ENCODE data around the gene KRT24.

KRT24 gene

DNA sequence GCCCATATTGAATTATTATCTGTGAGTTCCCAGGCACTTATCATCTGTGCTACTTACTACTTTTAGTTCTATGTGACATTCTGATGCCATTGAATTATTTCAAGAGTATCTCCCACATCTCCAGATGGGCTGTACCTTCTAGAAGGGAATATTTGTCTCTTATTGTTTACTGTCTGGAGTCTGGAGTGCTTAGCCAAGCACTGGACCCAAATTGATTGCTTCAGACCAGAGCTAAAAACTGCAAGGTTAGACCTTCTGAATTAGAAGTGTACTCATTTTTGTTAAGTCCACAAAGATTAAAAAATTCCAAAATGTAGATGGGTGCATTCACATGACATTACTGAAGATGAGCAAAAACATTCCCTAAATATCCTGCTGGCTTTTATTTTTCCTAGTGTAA lies 22.6 kb downstream of the KRT24 start:
- H3K4me3 ChIP-seq (replicated peaks in 1 of 2; ENCODE audit: low read depth in 2 of 2, low read length in 2 of 2) = no peak overlapping the region
- no peak for TF ChIP-seq CTCF (IDR thresholded peaks at IDR 0.05; ENCODE audit: low read depth, low read length)
- DNase-seq (ENCODE audit: low read depth in 2 of 2) = no peak

DNA sequence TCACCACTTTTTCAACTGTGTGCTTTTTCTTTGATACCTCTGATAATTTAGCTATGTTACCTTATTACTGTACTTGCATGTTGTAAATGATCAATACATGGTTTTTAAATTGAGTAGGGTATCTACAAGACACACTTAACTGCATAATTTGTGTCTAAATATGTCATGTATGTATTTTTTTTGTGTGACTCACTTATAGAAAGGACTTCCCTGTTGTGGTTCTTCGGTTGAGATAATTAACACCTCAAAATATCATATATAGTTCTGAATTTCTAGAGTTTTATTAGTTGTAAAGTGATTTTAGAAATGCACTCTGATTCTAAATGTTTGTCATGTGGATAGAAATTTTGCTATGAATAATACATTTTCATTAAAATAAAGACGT lies 24.0 kb downstream of the KRT24 start:
- DNase-seq (ENCODE audit: low read depth in 2 of 2) = no peak
- TF ChIP-seq CTCF (IDR thresholded peaks at IDR 0.05; ENCODE audit: low read depth, low read length) = no peak
- no peak overlapping the region for H3K4me3 ChIP-seq (replicated peaks in 1 of 2; ENCODE audit: low read depth in 2 of 2, low read length in 2 of 2)

DNA sequence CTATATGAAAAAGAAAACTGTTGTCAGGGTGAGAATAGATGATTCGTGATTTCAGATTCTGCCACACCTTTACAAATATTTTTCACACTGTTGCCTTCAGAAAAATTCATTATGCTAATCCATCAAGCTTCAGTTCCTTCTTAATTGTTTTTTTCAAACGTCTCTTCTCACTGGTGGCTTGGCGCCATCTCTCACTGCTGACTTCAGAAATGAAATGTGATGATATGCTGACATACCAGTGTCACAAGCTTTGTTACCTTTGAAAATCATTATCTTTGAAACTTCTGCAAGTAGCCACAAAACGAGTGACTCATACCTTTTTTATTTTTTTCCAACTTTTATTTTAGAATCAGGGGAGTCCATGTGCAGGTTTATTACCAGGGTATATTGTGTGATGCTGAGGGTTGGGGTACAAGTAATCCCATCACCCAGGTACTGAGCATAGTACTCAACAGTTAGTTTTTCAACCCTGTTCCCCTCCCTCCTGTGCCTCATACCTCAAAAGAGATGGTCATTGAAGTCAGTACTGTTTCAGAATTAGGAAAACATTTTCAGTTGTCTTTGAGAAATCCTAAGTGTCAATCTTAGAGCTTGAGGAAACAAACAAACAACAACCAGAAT lies 24.5 kb downstream of the KRT24 start:
- H3K4me3 ChIP-seq (replicated peaks in 1 of 2; ENCODE audit: low read depth in 2 of 2, low read length in 2 of 2) = no peak overlapping the region
- no peak for DNase-seq (ENCODE audit: low read depth in 2 of 2)
- no peak for TF ChIP-seq CTCF (IDR thresholded peaks at IDR 0.05; ENCODE audit: low read depth, low read length)

DNA sequence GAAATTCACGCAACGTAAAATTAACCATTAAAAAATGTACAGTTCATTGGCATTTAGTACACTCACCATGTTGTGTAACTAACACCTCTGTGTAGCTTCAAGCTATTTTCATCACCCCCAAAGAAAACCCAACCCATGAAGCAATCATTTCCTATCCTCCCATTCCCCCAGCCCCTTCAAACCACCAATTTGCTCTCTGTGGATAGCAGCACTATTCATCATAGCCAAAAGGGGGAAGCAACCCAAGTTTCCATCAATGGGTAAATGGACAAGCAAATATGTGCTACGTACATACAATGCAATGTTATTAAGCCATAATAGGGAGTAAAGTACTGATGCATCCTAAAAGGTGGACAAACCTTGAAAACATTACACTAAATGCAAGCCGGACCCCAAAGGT lies 27.6 kb downstream of the KRT24 start:
- no peak for TF ChIP-seq CTCF (IDR thresholded peaks at IDR 0.05; ENCODE audit: low read depth, low read length)
- no peak for DNase-seq (ENCODE audit: low read depth in 2 of 2)
- H3K4me3 ChIP-seq (replicated peaks in 1 of 2; ENCODE audit: low read depth in 2 of 2, low read length in 2 of 2) = no peak overlapping the region

DNA sequence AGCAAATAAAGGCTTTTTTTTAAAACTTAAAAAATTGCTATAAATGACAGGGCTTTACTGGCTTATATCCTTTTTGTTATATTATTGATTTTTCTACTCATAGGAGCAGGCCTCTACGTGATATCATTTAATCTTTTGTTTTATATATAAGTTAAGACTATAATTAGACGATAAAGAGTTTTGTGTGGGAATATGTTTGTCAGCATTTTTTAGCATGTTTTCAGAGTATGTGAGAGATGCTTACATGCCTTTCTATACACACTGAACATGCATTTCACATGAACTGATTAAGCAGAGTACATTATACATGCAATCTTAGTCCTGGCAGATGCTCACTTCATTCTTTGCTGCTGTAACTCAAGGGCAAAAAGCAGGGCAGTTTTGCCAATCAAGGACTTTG lies 30.9 kb downstream of the KRT24 start:
- no peak overlapping the region for H3K4me3 ChIP-seq (replicated peaks in 1 of 2; ENCODE audit: low read depth in 2 of 2, low read length in 2 of 2)
- DNase-seq (ENCODE audit: low read depth in 2 of 2) = no peak
- TF ChIP-seq CTCF (IDR thresholded peaks at IDR 0.05; ENCODE audit: low read depth, low read length) = no peak

- no peak for TF ChIP-seq CTCF (IDR thresholded peaks at IDR 0.05; ENCODE audit: low read depth, low read length)
- DNase-seq (ENCODE audit: low read depth in 2 of 2) = no peak
- H3K4me3 ChIP-seq (replicated peaks in 1 of 2; ENCODE audit: low read depth in 2 of 2, low read length in 2 of 2) = no peak overlapping the region
Observed at GRCh38 chr17:40671282-40671681, 32.3 kb downstream of the KRT24 start.

DNA sequence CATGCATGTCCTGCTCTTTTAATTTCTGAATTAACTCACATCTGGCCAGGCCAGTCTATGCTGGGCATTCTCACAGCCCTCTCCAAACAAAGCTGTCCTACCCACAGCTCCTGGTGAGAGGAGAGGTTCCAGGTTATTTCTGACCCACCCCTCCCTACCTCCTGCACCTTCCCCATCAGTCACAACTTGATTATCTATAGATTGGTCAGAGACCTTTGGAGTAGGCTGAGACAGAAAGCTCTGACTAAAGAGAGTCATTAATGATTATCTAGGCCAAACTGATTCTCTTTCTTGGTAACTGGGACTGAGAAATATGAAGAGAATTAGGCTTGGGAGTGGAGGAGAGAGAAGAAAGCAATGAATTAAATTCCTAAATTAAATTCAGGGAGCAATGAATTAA lies 37.2 kb downstream of the KRT24 start:
- TF ChIP-seq CTCF (IDR thresholded peaks at IDR 0.05; ENCODE audit: low read depth, low read length) = no peak
- H3K4me3 ChIP-seq (replicated peaks in 1 of 2; ENCODE audit: low read depth in 2 of 2, low read length in 2 of 2) = no peak overlapping the region
- no peak for DNase-seq (ENCODE audit: low read depth in 2 of 2)
